Spleen (tissue), 7 donors: ENCODE results near the gene RIC8B.

Source experiments
- POLR2AphosphoS5 ChIP-seq, 3 donors: sonication (generic); formaldehyde crosslinking; IDR thresholded peaks; one replicate each; pipeline ENCODE4 v1.5.1; 2017; ENCODE audit warnings: antibody characterized with exemption in 3 of 3
- TF ChIP-seq, protein P1 (sequence below), 11 experiments: fragments of 200-600 bp in 7 of 11; fragments of 450-650 bp in 4 of 11; sonication (generic) in 4 of 11; IDR thresholded peaks in 8 of 11; conservative IDR thresholded peaks in 3 of 11; 1 replicate in 7 of 11; 2 replicates in 4 of 11; pipeline versions ENCODE4 v1.4.0 to v1.8.0; 2016 to 2021; ENCODE audit warnings: antibody characterized with exemption in 11 of 11, inconsistent platforms in 4 of 11, mild to moderate bottlenecking in 1 of 11
- donor health status: DM: no; HTN: no; CAD: no; lungs with moderate emphysema.
- donor health status: DM: no; HTN: no; CAD: no.
- donor health status: DM: no; HTN: no; CAD: no.

- TF ChIP-seq, protein P1, sequence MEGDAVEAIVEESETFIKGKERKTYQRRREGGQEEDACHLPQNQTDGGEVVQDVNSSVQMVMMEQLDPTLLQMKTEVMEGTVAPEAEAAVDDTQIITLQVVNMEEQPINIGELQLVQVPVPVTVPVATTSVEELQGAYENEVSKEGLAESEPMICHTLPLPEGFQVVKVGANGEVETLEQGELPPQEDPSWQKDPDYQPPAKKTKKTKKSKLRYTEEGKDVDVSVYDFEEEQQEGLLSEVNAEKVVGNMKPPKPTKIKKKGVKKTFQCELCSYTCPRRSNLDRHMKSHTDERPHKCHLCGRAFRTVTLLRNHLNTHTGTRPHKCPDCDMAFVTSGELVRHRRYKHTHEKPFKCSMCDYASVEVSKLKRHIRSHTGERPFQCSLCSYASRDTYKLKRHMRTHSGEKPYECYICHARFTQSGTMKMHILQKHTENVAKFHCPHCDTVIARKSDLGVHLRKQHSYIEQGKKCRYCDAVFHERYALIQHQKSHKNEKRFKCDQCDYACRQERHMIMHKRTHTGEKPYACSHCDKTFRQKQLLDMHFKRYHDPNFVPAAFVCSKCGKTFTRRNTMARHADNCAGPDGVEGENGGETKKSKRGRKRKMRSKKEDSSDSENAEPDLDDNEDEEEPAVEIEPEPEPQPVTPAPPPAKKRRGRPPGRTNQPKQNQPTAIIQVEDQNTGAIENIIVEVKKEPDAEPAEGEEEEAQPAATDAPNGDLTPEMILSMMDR (IDR thresholded peaks at IDR 0.05 in 8 of 11, conservative IDR thresholded peaks at IDR 0.05 in 3 of 11) = no peak
- no peak for TF ChIP-seq POLR2AphosphoS5 (IDR thresholded peaks at IDR 0.05)
Measured at GRCh38 chr12:106724934-106725333, 49.5 kb upstream of the RIC8B start.
